ENCODE data around the gene NXPH2. TPM values are rescaled to one million over a fixed set of nuclear protein-coding genes. Genes with fewer than 3 reads are reported as not detected.

Gene NXPH2
- polyA plus RNA-seq (ENCODE audit: insufficient read length in 4 of 4): 1 to 10 TPM; 4.2 to 5.4 (median 4.7) TPM

DNA sequence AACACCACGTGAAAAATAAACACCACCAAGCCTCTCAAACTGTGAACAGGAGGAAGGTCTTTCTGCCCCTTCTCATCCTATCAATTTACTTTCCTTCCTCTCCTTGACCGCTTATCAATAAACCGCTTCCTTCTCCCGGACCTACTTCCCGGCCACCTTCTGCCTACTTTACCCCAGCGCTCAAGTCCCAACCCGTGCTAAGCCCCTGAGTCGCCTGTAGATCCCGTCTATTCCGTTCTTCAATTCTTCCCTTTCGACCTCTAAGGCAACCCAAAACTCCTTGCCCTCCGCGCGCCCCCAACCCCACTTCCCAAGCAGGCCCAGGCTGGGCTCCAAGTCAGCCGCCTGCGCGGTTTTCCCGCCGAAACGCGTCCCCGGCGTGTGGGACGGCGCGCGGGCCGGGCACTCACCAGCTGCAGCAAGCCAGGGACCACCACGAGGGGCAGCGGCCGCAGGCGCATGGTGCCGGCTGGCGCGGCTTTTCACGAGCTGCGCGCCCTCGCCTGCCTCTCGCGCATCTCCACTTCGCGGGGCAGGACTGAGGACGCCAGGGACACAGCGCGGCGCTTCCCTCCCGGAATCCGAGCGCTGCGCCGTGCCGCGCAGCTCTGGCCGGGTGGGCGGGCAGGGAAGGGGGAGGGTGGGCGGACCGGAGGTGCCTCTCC, at the start of gene NXPH2:
Gene NXPH2 (minus strand): TSS at position 610 of the 665 bp plus-strand sequence. CDS start 149 bp downstream, at position 461.
- no peak for DNase-seq (ENCODE audit: low read depth in 4 of 4, low spot score in 2 of 4)

DNA sequence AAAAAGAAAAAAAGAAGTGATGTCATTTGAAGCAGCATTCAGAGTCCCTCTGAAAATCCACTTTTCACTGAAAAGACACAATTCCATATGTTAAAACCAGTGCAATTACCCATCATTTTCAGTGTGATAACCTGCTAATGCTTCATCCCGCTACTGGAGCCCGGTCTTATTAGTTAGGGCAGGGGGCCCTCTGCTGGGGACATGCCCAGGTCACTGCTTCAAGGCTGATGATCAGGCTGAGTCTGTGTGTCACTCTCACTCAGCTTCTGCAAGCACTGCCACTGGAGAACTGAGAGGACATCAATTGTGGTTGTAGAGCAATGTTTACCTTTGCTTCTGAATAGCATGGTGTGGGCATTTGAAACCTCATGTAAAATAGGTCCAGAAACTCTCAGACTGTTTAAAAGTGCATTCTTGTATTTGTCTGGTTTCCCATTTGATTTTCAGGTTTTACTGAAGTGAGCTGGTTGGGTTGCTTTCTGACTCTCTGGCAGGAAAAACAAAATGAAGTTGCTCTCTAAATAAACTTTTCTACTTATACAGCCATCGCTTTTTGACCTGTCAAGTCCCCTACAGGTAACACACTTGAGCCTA, 49.2 kb upstream of the NXPH2 start:
- DNase-seq (ENCODE audit: low read depth in 4 of 4, low spot score in 2 of 4): peak in 2 of 4 donors; percentile 10 to 12

DNA sequence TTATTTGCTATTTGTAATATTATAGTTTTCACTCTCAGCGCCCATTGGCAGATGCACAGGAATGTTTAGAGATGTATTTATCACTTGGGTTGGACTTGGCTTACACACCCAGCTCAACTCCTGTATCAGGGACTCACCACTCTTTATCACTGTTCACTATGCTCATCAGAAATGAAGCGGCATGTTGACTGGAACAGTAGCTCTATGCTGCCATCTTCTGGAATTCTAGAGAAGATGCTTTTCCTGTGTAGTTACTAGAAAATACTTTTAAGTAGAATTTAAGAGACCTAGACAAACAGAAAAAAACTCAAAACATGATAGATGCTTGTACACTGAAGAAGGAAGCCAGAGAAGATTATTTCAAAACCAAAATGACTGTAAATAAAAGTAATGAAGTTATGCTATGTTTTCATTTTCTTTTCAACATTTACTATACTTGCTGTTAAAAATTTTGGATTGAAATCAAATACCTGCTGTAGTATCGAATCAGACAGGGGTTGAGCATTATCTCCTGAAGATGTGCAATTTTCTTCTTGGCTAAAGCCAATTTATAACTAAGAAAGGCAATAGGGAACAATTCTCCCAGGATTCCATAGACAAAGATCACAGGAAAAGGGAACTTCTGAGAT, 47.4 kb upstream of the NXPH2 start:
- DNase-seq (ENCODE audit: low read depth in 4 of 4, low spot score in 2 of 4): peak in 3 of 4 donors; percentile 24 to 46 (median 34)

DNA sequence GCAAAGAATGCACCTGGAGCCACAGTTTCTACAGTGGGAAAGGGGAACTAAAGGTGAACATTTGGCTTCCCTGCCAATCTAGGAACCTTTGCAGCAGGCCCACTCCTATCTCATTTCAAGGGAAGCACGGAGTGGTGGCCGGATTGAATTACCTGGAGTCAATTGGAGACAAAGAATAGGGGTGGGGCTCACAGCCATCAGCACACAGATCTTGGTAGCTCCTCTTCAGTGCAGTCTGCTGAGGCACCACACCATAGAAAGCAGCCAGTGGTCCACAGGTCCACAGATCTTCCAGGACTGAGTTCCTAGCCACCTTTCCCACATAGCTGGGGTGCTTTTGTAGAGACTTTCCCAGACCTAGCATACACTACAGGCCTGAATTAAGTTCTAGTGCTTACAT, 43.5 kb upstream of the NXPH2 start:
- DNase-seq (ENCODE audit: low read depth in 4 of 4, low spot score in 2 of 4): no peak

DNA sequence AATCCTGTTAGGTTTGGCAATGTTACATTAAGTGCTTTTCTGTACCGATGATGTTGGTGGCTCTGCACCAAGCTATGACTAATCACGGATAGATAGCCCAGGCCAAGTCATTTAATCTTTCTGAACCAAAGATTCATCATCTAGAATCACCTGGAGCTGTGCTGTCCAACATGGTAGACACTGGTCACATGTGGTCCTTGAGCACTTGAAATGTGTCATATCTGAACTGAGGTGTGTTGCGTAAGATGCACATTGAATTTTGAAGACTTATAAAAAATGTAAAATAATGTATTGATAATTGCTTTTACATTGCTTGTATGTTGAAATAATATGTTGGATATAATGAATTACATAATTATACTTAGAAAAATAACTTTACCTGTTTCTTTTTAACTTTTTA, 39.8 kb upstream of the NXPH2 start:
- no peak for DNase-seq (ENCODE audit: low read depth in 4 of 4, low spot score in 2 of 4)

DNA sequence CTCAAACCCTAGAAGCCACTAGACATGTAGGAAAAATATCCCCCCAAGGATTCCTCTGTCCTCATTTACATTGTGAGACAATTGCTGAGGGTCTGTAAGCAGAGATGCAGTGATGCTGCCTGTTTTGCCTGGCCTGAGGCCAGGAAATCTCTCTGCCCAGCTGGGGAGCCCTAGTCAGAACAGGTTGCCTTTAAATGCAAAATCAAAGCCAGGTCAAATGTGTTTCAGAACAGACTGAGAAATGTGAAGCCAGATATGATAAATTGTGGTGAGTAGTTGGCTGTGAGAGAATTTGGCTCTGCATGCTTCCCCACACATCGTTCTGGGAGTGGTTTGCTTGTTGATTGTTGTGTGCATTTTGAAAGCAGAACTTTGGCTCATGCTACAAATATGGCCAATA, 38.4 kb upstream of the NXPH2 start:
- no peak for DNase-seq (ENCODE audit: low read depth in 4 of 4, low spot score in 2 of 4)

DNA sequence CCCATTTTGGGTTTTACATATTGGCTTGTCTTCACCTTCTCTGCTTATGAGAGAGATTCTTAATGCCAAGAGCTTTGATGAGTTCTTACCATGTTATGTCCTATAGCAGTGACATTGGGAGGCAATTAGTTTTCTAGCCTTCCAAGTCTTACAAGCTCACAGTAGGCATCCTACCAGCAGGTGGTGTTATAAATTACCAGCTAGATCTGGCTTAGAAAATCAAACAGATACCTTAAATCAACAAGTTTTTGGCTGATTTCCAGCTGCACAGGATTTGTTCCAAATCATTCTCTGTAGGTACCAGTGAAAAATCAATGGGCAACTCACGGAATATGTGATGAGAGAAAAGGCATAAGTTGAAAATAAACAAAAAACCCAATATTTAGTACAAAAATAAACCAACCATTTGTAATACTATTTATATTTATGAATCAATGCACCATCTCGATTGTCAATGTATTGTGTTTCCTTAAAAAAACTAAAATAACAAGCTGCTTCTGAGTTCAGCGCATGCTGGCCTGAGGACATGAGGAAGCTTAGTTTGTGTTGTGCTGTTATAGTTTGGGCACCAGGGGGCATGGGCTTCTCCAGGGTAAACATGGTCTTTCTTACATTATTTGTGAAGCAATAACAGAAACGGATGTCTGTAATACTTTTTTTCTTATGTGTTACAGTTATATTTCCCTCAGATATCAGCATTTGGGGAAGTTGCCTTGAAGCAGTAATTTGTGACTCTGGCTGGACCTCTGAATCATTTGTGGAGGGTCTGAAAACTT, 34.1 kb upstream of the NXPH2 start:
- DNase-seq (ENCODE audit: low read depth in 4 of 4, low spot score in 2 of 4): no peak

DNA sequence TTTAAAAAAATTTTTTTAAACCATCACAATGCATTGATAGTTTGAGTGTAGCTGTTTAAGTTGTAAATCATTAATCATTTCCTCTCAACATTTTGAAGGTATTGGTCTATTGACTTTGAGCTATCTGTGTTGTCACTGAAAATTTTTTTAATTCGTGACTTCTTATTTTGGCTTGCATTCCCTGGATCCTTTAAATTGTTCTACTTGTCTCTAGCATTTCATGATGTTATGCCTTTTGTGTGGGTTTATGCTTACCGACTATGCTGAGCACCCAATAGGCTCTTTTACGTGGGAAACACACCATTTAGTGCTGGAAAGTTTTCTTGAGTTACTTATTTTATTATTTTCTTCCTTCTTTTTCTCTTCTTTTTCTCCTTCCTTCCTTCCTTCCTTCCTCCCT, 31.2 kb upstream of the NXPH2 start:
- no peak for DNase-seq (ENCODE audit: low read depth in 4 of 4, low spot score in 2 of 4)

DNA sequence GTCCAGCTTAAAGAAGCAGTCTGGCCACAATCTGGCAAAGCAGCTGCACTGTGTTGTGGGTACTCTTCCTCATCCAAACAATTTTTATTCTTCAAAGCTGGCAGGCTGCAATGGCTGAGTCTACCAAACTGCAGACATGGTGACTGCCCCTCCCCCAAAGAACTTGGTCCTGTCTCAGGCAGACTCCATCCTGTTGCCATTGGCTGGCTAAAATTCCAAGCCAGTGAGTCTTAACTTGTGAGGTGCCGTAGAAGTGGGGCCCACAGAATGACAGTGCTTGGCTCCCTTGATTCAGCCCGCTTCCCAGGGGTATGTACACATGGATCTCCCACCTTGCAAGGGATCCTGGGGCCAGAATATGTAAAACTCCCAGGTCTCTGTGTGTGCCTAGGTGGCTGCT, 14.5 kb upstream of the NXPH2 start:
- no peak for DNase-seq (ENCODE audit: low read depth in 4 of 4, low spot score in 2 of 4)

DNA sequence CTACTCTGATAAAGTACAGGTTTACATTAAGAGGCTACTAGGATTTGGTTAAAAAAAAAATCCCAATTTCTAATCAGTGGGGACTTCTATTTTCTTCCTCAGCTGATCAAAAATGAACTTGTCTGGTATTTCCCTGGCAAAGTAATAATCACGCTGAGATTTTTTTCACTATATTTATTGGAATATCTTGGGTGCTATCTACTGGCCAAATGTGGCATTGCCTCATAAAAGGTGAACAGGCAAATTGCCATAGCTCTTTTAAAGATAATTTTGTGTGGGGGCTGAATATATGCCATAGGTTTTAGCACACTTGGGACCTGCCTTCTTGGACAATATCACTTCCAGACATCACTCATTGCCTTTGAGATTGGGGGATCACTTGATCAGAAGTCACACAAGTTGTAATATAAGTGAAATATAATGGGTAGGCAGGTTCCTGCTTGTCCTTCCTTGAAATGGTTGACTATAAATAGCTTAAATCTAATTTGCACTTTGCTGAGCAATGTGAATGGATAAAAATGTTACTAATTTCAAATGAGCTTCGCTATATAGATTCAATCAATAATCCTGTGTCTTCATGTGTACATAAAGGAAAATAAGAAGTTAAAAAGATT, 7.0 kb upstream of the NXPH2 start:
- DNase-seq (ENCODE audit: low read depth in 4 of 4, low spot score in 2 of 4): no peak

DNA sequence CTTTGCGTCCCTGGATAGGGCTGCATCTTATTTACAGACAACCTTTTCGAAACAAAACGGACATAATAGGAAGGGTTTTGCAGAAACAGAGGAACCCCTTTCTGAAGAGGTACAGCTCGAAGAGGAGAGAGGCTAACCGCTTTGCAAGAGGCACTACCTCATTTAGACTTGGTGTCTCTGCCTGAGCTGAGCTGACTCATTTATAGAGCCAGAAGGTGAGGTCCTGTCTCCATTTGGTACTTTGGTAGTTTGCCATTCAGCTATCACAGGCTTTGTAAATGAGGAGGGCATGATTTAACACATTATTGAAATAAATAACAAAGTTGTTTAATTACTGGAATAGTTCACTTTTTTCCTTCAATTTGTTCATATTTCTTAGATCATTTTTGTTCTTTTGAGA, 2.2 kb upstream of the NXPH2 start:
- no peak for DNase-seq (ENCODE audit: low read depth in 4 of 4, low spot score in 2 of 4)

DNA sequence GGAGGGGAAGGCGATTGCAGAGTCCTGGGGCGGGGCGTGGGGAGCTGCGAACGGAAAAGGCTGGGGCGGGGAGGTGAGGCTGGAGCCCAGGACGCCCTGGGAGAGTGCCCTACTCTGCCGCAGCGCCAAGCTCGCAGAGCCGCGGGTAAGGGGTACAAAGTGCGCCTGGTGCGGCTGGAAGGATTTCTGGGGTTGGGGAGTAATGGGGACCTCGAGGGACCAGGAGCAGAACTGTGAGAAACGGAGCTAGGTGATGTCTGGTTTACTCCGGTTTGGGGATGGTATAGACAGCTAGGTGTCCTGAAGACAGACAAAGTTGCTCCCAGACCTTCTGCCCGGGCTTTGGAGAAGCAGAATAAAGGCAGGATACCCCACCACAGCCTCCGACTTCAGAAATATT, 718 bp upstream of the NXPH2 start:
- no peak for DNase-seq (ENCODE audit: low read depth in 4 of 4, low spot score in 2 of 4)

DNA sequence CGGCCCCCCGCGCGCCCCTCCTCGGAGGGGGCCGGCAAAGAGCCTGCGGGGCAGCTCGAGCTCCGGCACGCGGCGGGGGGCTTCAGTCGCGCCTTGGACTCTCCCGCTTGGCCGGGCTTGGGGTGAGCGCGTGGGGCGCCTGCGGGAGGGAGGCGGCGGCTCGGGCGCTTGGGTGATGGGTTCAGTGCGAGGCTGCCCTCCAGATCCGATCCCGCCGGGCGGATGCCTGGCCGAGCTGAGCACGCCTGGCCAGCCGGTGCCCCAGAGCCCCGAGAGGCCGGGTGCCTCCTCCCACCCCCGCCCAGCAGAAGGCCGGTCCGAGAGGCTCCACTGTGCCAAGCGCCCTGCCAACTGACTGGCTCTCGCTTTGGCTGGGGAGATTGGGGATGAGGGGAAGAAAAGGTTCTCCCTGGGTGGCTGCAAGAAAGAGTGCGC, 273 bp upstream of the NXPH2 start:
- DNase-seq (ENCODE audit: low read depth in 4 of 4, low spot score in 2 of 4): no peak

DNA sequence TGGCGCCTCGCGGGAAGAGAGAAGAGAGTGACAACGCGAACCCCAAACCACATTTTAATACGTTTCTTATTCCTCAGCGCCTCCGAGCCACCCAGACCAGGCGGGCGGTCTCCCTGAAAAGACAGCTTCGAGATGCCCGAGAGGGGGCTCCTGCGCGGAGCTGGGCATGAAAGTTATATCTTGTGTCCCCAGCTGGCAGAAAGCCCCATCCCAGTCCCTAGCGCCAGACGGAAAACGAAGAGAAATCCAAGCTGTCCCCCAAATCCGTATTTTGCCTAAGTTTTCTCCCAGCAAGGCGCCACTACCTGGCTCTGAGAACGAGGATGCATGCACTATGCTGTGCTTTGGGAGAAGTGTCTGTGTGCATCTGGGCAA, 797 bp downstream of the NXPH2 start:
- no peak for DNase-seq (ENCODE audit: low read depth in 4 of 4, low spot score in 2 of 4)

DNA sequence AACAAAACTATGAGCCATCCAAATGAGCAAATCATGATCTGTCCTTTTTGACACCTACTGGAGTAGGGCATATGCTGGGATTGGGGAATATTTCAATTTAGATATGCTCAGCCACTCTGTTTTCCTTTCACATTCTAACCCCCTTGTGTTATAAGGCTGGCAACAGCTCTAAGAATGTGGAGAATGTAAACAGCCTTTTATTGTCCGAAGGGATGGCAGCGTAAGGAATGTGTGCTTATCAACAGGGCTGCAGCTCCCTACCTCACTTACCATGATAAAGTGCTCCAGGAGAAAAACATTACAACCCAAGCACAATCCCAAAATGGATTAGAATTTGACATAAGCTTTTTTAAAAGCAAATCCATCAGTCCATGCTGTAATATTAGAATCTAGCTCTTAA, 2.2 kb downstream of the NXPH2 start:
- no peak for DNase-seq (ENCODE audit: low read depth in 4 of 4, low spot score in 2 of 4)

DNA sequence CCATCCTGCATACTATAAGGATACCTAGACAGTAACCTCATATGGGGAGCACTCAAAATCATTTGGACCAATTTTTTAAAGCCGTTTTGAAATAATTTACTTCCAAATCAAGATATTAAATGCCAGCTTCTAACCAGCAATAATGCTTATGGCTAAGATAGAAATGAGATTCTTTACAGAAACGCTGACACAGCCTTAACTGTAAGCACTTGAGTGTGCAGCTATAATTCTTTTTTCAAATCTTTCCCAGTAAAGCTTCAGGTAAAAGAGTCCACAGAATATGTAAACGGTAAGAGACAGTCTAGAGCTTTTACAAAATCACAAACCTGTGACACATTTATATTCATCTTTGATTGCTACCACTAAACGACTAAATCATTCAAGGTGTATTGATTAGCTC, 4.5 kb downstream of the NXPH2 start:
- DNase-seq (ENCODE audit: low read depth in 4 of 4, low spot score in 2 of 4): no peak

DNA sequence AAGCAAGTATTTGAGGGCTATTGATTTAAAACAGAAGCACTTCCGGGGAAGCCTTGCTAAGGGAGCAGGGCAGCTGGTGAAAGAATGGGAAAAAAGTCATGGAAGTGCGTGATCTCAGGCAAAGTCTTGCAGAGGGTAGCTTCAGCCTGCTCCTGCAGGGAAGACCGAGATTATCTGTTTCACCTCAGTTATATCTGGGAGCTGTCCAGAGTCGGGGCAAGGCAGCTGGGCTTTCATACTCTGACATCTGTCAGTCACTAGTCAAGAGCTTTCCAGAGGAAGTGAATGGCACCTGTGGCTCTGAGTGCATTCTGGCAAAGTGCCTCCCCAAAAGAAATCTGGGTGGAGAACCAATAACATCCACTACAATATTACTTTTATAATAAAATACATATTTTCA, 8.7 kb downstream of the NXPH2 start:
- no peak for DNase-seq (ENCODE audit: low read depth in 4 of 4, low spot score in 2 of 4)

DNA sequence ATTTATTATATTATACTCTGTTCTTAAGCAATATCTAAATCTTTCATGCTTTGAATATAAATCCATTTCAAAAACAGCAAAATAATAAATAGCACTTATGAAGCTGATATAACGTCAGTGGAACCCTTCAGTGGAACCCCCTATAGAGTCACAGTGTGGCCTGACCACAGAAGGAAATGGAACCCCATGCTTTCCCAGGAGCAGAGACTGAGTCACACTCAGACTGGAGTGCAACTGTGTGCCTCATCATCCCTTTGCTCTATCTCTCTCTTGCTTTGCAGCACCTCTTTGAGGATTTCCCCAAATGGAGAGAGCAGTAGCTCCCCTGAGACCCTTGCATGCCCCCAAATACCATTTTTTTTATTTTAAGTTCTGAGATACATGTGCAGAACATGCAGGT, 13.1 kb downstream of the NXPH2 start:
- DNase-seq (ENCODE audit: low read depth in 4 of 4, low spot score in 2 of 4): no peak

DNA sequence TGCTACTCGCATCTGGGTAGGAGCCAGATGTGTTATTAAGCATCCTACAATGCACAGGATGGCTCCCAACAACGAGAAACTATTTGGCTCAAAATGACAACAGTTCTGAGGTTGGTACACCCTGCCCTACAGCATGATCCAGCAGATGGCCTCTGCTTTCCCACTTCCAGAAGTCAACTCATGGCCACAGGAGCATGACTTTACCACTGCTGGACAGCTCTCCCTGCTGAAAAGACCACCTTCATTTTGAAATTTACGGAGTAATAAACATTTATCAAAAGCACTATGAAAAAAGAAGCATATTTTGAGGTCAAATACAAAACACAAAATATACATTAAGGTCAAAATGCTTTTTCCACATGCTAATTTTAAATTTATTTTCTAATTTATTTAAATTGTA, 13.7 kb downstream of the NXPH2 start:
- DNase-seq (ENCODE audit: low read depth in 4 of 4, low spot score in 2 of 4): no peak

DNA sequence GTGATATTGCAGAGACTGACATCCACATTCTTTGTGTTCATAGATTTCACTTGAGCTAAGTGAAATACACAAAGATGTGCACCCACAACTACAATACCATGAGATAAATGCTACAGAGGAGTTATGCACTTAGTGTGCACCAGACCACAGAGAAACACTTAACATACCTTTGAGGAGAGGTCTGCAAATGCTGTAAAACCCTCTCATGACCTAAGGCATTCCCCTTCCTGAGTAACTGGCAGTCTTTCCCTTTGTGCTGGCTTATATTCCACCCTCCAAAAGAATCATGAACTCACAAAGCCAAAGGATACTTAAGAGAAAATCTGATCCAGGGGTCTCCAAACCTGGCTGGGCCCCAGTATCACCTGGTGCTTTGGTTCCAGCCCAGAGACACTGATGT, 16.2 kb downstream of the NXPH2 start:
- DNase-seq (ENCODE audit: low read depth in 4 of 4, low spot score in 2 of 4): no peak

DNA sequence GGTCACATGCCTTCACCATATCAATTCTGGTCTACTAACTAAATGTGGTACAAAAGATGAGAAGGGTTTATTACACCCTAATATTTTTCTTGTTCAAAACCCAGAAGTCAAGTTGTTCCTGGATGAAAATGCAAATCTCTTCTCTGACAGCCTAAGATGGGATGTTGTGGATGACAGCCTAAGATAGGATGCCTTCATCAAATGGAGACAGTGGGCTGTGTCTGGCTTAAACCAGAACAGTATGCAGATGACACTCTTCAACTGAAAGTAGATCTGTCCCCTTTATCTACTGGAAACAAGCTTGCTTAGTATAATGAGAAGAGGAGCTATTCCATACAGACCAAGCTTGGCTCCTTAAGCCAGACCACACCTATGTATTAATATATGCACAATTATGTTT, 17.7 kb downstream of the NXPH2 start:
- DNase-seq (ENCODE audit: low read depth in 4 of 4, low spot score in 2 of 4): no peak

Data from left renal cortex interstitium (tissue), 4 donors.